Stromal cell of bone marrow (primary cell): ENCODE results near the gene MIA.
"Not testable (repeated sequence)": the region's sequence is repeated elsewhere in the genome, so short reads cannot be mapped to it uniquely, and the experiment has no call there.

Experiments used
- DNase-seq: peaks from one replicate; pipeline ENCODE4 v3.0.0-alpha.2; 2012; ENCODE audit warnings: low read depth

MIA gene

GRCh38 chr19:40774916-40775631 is at the start of gene MIA:
Gene MIA (plus strand): TSS chr19:40775521. CDS start chr19:40775543, 22 bp downstream.
- no peak for DNase-seq

- no peak for DNase-seq
Measured at GRCh38 chr19:40726279-40726678, 49.0 kb upstream of the MIA start.

DNA sequence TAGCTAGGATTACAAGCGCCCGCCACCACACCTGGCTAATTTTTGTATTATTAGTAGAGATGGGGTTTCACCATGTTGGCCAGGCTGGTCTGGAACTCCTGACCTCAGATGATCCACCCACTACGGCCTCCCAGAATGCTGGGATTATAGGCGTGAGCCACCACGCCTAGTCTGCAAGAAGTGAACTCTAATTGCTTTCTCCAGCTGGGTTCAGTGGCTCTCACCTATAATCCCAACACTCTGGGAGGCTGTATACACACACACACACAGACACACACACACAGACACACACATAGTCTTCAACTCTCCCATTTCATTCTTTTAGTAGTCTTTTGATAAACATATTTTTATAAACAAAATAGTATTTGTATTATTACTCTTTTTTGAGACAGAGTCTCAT is 45.3 kb upstream of the MIA start:
- DNase-seq: not testable (repeated sequence)

DNA sequence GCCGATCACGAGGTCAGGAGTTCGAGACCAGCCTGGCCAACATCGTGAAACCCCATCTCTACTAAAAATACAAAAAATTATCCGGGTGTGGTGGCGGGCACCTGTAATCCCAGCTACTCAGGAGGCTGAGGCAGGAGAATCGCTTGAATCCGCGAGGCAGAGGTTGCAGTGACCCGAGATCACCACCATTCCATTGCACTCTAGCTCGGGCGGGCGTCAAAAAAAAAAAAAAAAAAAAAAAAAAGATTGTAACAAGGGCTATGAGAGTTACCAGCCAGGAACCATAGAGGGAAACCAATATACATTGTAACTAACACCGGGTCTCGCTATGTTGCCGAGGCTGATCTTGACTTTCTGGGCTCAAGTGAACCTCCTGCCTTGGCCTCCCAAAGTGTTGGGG is 43.0 kb upstream of the MIA start:
- DNase-seq: not testable (repeated sequence)

DNA sequence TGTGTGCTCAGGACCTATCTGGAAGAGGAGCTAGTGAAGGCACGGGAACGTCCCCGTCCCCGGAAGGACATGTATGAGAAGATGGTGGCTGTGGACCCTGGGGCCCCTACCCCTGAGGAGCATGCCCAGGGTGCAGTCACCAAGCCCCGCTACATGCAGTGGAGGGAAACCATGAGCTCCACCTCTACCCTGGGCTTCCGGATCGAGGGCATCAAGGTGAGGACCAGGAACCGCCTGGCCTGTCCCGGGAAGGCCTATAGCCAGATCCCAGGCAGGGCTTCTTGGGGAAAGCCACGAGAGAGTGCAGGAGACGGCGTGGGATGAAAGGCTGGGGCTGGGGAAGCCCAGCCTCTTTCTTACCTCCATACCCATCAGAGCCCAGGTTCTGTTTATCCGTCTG is 42.2 kb upstream of the MIA start:
- no peak for DNase-seq

DNA sequence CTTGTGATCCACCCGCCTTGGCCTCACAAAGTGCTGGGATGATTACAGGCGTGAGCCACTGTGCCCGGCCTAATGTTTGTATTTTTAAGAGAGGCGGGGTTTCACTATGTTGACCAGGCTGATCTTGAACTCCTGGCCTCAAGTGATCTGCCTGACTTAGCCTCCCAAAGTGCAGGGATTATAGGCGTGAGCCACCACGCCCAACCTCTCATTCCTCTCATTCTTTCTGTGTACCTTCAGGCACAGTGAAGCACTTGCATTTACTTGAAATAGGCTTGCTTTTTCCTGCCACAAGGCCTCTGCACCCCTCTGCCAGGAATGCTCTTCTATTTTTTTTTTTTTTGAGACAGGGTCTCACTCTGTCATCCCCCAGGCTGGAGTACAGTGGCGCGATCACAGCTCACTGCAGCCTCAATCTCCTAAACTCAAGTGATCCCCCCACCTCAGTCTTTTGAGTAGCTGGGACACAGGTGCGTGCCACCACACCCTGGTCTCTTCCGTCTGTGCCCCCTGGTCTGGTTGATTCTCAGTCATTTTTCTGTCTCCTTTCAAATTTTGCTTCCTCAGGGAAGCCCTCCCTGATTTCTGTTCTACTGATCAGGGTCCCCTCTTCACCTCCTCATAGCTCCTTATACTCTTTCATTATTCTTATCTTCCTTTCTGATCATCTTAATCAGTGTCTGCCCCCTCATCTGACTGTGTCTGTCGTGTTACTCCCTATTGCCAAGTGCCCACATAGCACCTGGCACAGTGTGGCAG is 40.1 kb upstream of the MIA start:
- DNase-seq: no peak

DNA sequence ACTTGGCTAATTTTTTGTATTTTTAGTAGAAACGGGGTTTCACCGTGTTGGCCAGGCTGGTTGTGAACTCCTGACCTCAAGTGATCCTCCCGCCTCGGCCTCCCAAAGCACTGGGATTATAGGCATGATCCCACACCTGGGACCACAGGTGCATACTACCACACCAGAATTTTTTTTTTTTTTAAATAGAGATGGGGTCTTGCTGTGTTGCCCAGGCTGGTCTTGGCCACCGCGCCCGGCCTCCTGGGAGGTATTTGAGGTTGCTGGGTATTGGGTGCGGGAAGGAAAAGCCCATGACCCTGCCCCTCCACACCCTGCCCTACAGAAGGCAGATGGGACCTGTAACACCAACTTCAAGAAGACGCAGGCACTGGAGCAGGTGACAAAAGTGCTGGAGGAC is 38.7 kb upstream of the MIA start:
- no peak for DNase-seq

GRCh38 chr19:40737102-40737644 is 38.1 kb upstream of the MIA start:
- DNase-seq: no peak

GRCh38 chr19:40739030-40739839 is 36.1 kb upstream of the MIA start:
- no peak for DNase-seq

- DNase-seq: no peak
Measured at GRCh38 chr19:40739871-40740703, 35.2 kb upstream of the MIA start.

GRCh38 chr19:40740747-40741146 is 34.6 kb upstream of the MIA start:
- peak; percentile 83 for DNase-seq

GRCh38 chr19:40741527-40742390 is 33.6 kb upstream of the MIA start:
- DNase-seq: no peak

DNA sequence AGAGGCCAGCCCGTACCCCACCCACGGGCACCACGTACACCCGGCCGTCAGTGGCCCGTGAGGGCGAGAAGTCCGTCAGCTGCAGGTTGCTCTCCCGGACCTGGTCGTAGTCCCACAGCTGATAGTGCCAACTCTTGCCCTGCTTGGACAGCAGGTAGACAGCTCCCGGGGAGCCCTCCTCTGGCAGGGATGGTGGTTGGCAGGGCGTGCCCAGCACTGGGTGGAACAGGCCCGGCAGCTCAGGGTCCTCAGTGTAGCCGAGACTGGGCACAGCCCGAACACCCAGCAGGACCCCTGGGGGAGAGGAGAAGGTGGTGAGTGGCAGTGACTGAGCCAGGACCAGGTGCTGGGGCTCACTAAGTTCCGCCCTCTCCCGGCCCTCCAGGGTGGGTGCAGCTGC is 32.8 kb upstream of the MIA start:
- DNase-seq: no peak

DNA sequence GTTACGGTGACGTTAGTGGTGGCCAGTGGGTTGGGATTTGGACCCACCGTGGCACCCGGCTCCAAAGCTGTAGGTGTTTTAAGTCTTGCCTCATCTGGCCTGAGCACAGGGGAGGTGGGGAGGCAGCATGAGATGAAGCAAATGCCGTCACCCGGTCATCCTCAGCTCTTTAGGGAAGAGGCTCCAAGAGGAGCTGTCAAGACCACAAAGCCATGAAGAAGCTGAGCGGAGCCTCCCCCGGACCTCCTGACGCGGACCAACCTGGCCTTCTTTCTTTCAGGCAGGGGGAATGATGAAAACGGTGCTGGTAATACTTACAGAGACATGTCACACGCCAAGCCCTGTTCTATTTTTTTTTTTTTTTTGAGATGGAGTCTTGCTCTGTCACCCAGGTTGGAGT is 32.4 kb upstream of the MIA start:
- DNase-seq: no peak

DNA sequence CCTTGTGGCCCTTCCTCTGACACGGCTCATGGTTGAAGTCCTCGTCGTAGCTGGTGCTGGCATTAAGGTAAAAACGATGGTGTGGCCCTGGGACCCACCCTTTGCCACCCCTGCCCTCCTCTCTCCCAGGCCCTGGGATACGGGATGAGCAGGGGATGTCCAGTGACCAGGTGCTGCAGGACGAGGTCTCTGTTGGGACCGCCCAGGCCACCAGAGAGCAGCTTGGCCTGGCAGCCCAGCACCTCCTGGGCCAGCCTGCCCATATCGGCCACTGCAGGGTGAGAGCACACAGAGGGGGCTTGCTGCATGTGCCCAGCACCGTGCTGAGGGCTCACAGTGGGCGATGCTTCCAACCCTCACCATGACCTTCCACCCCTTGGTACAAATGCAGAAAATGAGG is 31.4 kb upstream of the MIA start:
- DNase-seq: no peak

DNA sequence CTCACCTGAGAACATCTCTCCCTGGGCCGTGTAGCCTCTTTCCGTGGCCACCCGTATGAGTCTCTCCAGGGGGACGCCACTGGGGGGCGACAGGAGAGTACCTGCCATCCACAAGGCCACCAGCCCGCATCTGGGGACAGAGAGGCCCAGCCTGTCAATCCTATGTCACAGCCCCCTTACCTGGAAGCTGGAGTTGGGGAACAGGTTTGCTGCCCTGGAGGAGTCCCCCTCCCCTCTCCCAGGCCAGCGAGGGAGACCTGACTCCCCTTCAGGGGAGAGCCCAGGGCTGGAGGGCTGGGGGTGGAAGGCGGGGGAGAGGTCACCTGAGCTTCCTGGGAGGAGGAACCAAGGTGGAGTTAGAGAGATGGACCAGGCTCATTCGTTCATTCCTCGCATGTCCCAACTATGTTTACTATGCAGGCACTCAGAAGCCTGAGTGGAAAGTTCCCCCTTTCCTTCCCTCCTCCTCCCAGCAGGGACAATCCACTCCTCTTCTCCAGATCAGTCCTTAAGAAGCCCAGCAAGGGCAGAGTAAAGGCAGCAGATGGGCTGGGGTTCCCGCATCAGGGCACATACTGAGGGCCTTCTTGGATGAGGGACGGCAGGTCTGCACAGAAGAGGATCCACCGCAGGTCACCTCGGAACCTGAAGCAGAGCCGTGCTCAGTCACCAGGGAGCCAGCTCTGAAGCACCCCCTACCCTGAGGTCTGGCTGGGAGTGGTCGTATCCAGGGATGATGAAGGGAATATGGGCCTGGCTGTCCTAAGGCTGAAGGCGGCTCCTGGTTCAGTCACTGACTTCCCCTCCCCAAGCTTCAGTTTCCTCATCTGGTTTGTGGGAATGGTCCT is 30.5 kb upstream of the MIA start:
- DNase-seq: no peak

DNA sequence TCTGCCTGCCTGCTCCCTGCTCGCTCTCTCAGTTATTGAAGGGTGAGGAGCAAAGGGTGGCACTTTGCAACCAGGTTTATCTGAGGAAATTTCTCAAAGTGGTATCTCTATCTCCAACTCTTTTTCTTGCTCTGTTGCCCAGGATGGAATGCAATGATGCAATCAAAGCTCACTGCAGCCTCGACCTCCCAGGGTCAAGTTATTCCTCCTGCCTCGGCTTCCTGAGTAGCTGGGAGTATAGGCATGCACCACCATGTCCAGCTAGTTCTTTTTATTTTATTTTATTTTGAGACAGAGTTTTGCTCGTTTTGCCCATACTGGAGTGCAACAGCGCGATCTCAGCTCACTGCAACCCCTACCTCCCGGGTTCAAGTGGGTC is 29.9 kb upstream of the MIA start:
- peak; percentile 16 for DNase-seq

GRCh38 chr19:40747536-40747935 is 27.8 kb upstream of the MIA start:
- DNase-seq: no peak

DNA sequence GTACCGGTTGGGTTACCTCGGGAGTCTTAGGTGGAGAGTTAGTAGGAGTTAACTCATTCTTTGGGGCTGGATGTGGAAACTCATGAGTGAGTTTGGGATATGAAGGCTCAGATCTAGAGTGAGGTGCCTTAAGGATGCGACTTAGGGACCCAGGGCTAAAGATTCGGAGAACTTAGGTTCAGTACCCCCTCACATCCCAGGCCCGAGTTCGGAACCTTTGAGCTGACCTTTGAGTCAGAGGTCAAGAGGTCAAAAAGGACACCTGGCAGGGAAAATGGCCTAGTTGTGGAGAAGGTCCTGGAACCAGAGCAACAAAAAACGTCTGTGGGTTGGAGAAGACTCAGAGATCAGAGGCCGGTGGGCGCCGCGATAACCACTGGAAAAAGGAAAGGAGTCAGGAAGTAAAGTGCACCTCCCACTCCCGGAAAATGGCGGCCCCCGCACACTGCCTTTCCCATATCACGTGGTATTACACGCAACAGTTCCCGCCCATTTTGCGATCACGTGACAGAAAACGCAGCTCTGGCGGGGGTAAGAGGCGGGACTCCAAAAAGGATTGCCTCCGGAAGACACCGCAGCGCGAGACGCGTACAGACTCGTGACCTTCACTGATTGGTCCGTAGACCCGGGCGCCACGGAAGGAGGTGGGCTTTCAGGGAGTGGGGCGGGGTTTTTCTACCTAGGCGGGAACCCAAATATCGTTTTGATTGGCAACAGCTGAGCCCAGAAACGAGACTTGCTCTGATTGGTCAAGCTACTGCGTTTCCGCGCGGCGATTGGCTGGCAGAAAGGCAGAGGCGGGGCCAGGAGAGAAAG is 25.1 kb upstream of the MIA start, which contains the start of gene ACTMAP:
Gene ACTMAP, minus strand, starts transcription at position 420 of the 816 bp plus-strand sequence. CDS start 674 bp downstream, outside the sequence.
- DNase-seq: peak; percentile 99
